AG08396 (cell line): ENCODE results near the gene SKI.
"Not testable (repeated sequence)": the region's sequence is repeated elsewhere in the genome, so short reads cannot be mapped to it uniquely, and the experiment has no call there.

Source experiments
- DNase-seq: peaks from one replicate; pipeline ENCODE4 v3.0.0; 2012; ENCODE audit warnings: low spot score, mixed read lengths

SKI gene

DNA sequence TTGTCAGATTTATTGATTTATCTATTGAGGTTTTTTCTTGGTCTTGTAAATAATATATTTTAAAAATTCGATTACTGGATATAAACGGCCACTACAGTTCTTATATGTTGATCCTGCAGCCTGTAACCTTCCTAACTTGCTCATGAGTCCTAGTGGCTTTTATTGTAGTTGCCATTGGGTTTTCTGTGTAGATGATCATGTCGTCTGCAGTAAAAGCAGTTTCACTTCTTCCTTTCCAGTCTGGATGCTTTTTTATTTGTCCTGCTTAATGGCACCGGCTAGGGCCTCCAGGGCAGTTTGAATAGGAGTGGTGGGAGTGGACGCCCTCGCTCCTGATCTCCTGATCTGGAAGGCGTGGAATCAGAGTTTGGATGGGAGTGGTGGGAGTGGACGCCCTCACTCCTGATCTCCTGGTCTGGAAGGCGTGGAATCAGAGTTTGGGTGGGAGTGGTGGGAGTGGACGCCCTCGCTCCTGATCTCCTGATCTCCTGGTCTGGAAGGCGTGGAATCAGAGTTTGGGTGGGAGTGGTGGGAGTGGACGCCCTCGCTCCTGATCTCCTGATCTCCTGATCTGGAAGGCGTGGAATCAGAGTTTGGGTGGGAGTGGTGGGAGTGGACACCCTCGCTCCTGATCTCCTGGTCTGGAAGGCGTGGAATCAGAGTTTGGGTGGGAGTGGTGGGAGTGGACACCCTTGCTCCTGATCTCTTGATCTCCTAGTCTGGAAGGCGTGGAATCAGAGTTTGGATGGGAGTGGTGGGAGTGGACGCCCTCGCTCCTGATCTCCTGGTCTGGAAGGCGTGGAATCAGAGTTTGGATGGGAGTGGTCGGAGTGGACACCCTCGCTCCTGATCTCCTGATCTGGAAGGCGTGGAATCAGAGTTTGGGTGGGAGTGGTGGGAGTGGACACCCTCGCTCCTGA is 33.6 kb downstream of the SKI start:
- not testable (repeated sequence) for DNase-seq

DNA sequence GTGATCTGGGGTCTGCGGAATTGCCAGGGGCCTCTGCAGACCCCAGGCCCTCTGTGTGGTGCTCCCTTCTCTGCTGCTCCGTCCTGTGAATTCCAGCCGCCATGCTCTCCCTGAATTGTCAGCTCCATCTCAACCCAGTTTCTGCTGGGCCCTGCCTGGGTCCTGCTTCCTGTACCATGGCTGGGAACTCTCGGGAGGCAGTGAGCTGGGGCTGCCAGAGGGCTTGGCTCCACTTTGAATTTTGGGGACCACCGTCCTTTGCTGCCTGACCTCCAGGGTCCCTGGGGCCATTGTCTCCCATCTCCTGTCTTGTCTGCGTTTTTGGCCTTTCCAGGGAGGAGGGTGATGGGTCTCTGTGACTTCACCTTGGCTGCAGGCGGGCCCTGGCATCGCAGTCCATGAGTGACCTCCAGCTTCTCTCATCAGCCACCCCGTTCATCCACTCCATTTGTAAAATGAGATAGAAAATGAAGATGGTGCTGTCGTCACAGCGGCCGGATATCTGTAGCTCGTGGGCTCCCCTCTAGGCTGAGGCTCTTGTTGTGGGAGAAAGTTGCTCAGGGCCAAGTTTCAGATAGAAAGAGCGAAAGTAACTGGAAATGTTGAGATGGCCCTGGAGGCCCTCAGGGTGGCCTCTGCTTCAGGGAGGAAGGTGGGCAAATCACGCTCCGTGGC is 38.3 kb downstream of the SKI start:
- DNase-seq: no peak

DNA sequence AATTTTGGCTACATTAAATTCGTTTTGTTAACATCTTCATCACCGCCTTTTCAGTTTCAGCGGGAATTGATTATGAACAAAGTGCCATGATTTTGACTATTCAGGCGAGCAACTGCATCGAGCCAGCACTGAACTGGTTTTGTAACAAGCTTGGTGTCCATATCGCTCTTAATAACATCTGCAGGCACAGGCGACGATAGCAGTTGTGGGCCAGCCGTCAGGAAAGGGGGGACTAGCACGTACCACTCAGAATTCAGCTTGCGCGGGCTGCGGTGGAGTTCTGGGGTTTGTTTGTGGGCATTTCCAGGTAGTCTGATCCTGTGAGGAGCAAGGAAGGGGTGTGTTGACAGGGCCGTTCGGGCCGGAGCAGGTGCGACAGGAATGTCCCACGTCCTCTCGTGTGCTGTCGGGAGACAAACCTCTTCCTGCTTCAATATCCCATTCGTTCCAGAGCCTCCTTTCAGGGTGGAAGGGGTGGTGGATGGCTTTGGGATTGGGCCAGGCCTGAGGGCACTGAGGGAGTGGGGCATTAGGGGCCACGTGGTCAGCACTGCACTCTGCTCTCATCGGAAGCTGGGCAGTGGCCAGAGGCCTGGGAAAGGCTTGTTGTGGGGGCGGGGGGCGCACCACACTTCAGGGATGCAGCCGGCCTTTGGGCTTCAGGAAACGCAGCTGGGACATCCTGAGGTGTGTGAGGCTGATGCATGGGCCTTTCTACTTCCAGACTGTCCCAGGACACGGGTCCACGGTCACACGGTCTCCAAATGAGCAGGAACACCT is 39.1 kb downstream of the SKI start:
- DNase-seq: no peak

DNA sequence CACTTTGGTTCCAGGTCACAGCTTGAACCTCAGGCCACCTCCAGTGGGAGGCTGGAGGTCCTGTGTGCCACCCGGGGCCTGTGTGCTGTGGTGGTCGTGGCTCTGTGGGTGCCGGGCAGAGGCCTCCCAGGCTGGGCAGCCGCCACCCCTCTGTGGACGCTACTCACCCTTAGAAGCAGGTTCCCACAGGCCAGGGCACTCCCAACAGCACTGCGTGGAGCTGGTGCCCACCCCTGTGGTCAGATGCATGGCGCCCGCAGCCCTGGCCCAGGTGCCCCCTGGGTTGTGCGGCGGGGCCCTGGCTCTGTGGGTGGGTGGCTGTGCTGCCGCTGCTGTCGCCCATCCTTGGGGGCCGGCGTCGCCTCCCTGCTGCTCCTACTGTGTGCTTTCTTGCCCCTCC is 39.7 kb downstream of the SKI start:
- DNase-seq: no peak

DNA sequence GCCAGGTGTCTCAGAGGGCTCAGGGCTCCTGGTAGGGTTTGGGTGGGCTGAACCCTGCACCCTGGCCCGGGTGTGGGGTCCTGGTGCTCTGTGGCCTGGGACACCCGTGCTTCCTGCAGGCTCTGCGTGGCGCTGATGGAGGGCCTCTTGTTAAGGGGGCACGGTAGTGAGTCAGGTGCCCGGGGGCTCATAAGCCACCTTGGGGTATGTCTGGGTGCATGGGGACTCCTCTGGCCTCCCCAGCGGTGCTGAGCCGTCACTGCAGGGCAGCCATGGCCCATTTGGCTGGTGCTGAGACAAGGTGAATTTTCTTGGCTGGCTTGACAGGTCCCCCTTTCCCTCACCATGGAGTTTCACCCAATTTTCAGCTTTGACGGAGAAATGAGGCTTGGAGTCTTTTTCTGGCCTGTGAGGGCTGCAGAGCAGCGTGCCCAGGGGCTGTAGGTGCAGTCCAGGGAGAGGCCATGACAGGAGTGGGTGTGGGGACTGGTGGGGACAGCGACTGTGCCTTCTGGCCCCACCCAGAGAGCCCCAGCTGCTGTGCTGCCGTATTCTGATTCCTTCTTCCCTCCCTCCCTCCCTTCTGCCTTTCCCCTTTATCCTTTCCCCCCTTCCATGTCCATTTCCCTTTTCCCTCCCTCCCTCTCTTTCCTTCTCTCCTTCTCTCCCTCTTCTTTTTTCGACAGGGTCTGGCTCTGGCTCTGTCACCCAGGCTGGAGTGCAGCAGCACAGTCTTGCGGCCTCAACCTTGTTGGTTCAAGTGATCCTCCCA is 40.4 kb downstream of the SKI start:
- DNase-seq: no peak

DNA sequence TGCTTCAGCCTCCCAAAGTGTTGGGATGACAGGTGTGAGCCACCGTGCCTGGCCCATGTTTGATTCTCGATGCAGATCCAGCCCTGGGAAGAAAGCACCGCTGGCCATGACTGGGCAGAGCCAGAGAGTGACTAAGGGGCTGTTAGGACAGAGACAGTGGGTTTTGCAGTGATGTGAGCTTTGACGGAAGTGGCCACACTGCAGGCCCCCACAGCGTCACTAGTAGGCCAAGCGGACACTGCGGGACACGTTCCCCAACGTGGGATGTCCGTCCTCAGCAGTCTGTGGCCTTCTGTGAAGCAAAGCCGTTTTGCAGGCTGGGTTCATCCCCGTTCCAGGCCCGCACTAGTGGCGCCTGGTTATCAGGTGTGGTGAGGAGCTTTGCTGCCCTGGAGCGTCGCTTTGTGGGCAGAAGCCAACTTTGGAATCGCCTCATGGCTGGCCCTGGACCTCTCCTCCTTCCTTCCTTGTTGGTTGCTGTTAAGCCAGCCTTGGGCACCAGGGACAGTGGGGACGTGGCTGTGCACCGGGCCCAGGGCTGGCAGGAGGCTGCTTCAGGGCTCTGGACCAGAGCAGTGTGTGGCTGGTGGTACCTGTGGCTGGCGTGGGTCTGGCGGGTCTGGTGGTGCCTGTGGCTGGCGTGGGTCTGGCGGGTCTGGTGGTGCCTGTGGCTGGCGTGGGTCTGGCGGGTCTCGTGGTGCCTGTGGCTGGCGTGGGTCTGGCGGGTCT is 41.2 kb downstream of the SKI start:
- DNase-seq: no peak

DNA sequence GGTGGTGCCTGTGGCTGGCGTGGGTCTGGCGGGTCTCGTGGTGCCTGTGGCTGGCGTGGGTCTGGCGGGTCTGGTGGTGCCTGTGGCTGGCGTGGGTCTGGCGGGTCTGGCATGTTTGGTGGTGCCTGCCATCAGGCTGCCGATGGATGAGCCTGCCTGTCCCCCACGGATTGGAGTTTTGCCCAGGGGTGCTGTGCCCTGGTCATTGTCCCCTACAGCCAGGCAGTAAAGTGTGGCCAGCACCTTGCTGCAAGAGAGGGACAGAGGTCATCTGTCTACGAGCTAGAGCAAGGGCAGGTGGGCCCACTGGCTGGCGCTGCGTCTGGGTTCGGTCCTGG is 41.8 kb downstream of the SKI start:
- DNase-seq: no peak

DNA sequence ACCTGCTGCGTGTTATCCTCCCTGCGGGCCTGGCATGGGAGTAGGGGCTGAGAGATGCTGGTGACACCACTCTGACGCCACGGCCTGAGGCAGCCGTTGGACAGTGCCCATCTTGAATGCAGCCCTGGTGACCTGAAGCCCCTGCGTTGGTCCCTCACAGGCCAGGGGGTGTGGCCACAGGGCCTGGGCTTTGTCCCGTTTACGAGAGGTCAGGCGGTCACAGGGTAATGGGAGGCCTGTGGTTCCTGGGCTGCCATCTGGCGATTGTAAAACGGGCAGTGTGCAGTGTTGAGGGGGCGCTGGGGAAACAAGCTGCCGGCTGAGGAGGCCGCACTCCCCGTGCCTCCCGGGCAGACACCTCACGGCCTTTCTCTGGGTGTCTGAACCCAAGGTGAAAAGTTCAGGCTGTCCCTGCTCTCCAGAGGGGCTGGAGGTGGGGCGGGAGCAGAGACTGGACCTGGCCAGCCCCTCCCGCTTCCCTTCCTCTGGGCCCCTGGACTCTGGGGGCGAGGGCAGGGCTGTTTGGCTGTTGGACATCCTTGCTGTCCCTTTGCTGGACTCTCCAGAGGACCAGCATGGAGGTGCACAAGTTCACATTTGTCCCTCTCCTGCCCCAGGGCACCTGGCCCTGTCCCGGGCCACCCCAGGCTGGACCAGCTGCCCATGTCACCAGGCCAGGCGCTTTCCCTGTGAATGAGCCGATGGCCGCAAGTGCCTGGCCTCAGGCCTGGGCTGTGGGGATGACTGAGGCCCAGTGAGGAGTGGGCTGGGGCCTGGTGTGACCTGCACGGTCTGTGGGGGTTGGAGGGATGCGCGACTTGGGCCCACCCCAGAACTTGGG is 42.4 kb downstream of the SKI start:
- DNase-seq: no peak

DNA sequence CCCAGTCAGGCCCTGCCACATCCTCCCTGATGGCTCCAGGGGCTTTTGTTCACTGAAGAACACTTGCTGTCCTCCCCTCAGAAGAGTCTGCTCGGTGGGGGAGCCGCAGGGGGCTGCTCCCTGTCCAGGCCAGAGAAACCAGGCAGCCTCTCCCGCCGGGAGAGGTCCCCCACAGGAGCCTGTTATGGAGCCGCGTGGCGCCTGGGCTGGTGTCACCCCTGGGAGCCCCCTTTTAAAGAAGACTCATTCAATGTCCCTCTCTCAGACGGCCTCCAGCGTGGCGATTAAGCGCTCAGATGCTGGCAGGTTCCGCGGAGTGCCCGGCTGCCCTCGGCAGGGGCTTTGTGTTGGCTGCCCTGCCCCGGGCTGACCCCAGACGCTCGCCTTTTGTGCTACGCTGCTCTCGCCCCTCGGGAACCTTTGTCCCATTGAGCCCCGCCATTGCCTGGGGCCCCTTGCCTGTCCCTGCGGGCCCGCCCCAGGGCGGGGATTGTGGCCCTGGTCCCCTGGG is 43.1 kb downstream of the SKI start:
- DNase-seq: no peak

DNA sequence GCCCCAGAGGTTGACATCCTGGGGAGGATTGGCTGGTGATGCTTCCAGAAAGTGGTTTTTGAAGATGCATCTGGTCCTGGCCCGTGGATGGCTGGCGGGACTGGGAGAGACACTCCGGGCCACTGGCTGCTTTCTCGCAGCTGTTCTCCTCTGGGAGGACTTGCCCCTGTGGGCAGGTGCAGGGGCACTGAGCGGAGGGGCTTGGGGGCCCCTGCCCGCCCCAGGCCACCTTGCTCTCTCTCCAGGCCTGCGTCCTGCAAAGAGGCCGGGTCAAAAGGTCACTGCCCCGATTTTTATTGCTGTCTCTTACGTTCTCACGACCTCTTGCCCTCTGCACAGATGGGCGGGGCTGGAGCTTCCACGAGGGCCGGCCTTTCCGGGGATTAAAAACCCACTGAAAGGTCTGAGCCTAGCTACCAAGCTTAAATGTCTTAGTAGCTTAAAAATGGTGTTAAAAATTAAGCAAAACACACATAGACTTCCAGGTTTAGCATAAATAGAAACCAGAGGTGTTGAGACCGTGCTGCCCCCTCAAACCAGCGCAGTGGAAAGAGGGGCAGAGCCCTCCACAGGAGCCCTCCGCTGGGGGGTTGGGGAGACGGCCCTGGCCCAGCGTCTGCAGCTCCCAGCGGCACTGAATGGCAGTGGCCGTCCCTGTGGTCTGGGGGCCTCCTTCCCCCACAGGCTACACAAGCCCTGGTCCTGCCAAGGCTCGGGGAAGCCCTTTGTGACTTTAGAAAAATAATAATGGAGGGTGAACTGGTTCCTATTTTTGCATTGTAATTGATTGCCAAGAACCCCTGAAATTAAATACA is 43.9 kb downstream of the SKI start:
- no peak for DNase-seq

DNA sequence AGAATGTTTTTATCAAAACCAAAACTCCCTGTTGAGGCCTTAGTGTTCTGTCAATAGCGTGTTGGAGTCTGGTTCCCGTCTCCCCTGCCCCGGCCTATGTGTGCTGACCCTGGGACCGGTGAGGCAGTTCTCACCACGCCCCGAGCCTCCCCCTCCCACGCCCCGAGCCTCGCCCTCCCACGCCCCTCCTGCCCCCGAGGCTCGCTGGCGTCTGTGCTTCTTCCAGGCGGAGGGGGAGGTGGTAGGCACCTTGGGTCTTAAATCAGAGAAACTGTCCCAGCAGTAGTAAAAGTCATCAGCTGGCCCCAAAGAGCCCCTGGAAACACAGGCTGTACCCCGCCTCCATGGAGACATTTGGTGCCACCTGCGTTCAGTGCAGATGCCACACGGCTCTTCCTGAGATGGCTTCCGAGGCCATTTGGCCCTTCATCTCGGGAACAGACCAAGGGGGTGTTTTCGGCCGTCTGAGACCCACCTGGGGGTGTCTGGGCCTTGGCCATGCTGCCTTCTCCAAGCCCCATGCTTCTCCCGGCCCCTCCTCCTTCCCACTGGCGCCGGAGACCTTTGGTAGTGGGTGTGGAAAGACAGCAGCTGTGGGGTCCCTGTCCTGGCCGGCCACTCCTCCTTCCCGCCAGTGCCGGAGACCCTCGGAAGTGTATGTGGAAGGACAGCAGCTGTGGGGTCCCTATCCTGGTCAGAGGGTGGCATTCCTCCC is 44.7 kb downstream of the SKI start:
- DNase-seq: no peak

DNA sequence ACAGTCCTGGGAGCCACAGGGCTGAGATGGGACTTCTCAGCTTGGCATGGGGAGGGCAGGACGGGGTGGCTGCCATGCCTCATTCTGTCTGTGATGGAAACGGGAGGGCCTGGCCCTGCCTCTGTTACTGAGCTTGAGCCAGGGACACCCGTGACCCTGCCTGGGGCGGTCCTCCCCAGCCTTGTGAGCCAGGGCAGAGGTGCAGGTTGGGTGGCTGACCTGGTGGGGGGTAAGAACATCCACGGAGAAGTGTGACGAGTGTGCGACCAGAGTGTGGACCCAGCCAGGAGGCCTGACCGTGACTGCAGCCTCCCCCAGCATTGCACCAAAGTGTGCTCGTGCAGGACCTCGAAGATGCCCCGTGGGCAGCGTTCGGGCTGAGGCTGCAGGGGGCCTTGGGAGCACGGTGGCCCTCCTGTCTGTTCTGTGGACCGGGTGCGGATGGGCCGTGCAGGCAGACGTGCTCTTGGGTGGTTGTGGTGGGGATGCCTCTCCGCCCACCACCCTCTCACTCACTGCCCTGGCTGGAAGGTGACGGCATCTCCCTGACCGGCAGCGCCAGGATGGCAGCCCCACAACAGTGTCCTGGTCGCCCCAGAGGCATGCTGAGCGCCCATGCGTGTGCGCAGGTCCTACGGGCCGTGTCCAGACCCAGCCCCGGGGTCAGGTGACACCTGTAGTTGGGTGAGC is 45.4 kb downstream of the SKI start:
- no peak for DNase-seq

DNA sequence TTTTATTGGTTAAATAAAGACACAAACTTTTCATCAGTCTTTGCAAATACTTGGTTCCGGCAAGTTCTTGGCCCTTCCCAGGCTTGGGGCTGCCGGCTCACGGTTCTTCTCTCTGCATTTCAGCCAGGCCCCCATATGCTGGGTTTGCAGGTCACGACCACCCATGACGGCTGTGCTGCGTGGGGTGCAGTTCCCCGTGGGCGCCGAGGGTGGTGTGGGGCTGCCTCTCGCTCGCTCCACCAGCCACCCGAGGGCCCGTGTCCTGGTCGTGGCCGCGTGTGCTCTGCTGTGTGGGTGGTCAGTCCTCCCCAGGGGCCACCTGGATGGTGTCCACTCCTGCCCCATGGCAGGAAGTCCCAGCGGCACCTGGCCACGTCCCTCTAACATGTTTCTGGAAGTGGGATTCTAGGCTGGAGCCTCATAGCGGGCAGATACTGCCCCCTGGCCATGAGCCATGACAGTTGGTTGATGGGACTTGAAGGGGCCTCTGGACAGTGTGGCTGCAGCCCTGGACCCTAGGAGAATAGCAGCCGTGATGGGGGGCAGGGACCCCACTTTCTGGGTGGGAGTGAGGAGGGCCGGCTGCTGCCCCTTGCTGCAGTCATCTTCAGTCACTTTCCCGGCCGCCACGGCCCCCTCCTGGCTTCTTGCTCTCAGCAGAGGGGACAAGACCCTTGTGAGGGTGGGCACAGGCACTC is 46.3 kb downstream of the SKI start:
- DNase-seq: no peak

DNA sequence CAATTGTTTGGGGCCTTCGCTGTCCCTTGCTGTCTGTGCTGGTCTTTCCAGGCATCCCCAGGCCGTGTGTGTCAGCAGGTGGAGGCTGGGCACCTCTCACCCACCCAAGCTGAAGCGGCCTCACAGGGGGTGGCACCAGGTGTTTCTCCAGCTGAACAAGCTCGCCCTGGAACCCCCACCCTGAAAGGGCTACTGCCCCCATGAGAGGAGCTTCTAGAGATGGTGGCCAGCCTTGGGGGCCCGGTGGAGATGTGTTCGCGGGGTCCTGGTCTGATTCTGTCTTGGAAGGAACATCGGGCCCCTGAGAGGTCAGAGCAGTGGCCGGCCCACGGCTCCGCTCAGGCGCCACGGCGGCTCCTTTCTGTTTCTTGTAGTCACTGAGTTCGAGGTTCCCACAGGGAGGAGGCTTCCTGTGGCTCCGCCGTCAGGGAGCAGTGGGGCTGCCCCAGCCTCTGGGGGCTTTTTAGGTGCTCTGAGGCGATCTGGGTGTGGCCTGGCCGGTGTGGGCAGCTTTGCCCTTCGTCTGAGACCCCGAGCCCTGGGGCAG is 46.9 kb downstream of the SKI start:
- DNase-seq: no peak

DNA sequence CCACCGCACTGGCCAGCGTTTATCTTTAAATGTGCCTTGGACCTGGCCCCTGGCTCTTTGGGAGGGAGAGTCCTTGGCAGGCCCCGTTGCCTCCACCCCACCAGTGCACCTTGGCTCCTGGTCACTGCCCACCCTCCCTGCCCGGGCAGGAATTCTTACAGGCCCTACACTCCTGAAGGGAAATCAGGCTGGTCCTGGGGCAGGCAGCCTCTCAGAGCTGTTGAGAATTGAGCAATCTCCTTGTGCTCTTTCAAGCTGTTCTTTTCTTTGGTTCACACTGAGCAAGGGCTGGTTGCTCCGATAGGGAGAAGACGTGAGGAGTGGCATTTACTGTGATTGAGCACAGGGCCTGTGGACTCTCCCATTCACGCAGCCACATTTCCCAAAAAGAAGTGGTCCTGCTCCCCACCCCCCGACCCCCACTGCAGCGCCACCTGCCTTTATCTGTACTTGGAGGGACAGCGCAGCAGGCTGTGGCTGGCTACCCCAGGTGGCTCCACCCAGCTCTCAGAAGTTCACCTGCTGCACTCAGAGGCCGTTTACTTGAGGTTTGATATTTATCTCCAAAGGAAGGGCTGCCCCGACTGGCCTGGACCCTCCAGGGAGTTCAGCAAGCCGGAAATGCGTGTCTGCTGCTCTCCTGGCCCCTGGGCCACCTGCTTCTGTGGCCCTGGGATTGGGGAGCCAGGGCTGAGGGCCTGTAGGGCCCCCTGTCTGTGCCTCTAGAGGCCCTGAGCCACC is 47.8 kb downstream of the SKI start:
- DNase-seq: no peak

DNA sequence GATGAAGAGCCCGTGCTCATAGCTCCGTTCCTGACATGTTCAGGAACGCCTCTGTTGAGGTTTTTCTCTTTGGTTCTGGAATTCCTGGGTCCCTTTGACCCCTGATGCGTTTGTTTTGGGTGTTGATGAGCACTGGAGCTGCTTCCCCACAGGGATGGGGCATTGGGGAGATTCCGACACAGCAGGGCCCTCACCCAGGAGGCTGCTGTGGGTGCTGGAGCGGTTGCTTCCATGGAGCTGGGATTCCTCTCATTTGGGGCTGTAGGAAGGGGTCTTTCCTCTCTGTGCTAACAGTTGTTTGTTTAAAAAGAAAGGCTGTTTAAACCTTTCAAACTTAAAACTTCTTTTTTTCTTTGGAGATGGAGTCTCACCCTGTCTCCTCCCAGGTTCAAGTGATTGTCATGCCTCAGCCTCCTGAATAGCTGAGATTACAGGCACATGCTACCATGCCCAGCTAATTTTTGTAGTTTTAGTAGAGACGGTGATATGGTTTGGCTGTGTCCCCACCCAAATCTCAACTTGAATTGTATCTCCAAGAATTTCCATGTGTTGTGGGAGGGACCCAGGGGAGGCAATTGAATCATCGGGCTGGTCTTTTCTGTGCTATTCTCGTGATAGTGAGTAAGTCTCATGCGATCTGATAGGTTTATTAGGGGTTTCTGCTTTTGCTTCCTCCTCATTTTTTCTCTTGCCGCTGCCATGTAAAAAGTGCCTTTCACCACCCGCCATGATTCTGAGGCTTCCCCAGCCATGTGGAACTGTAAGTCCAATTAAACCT is 48.9 kb downstream of the SKI start:
- DNase-seq: no peak
